Testis (tissue), 2 donors: ENCODE data around the gene NFKBIZ.

Source experiments
- CTCF ChIP-seq, 3 experiments: fragments of 450-650 bp in 2 of 3; fragments of 200-600 bp in 1 of 3; sonication (generic) in 1 of 3; IDR thresholded peaks; one replicate each; pipeline ENCODE4 v1.5.1; 2016 to 2019; ENCODE audit warnings: antibody characterized with exemption in 3 of 3, mild to moderate bottlenecking in 2 of 3, moderate library complexity in 1 of 3
- POLR2A ChIP-seq: fragments of 450-650 bp; IDR thresholded peaks from one replicate; pipeline ENCODE4 v1.6.1; 2017; ENCODE audit warnings: antibody characterized with exemption, mild to moderate bottlenecking, moderate library complexity

GRCh38 chr3:101816215-101817149, 32.8 kb upstream of the NFKBIZ start:
- TF ChIP-seq CTCF (IDR thresholded peaks at IDR 0.05) (no peak), POLR2A (no peak)
